ENCODE data around the gene OTOR. TPM values are rescaled to one million over a fixed set of nuclear protein-coding genes. Genes with fewer than 3 reads are reported as not detected.

The OTOR gene
- total RNA-seq, 2 experiments from 2014 or later = not detected

- Mint-ChIP-seq H3K27me3 (ENCODE audit: low read depth) (peaks cover 51% of the 10 kb centered on the region), H3K9me3 (ENCODE audit: insufficient read depth) (no peaks in the 10 kb centered on the region), H3K4me3 (no peak overlapping the region), H3K36me3 (ENCODE audit: low read depth) (no peaks in the 10 kb centered on the region), H3K27ac (no peak overlapping the region), H3K4me1 (ENCODE audit: low read depth) (peaks cover 12% of the 10 kb centered on the region)
- ChIA-PET CTCF (interaction anchor here (2.0 kb wide), 1 partner anchor 9 kb away, joined by 6 read pairs; no protein-coding TSS in a partner anchor), POLR2A (no interaction called here)
- DNase-seq (no peak), ATAC-seq (no peak)
These were observed 33.4 kb upstream of the OTOR start for GRCh38 chr20:16714751-16715150.

DNA sequence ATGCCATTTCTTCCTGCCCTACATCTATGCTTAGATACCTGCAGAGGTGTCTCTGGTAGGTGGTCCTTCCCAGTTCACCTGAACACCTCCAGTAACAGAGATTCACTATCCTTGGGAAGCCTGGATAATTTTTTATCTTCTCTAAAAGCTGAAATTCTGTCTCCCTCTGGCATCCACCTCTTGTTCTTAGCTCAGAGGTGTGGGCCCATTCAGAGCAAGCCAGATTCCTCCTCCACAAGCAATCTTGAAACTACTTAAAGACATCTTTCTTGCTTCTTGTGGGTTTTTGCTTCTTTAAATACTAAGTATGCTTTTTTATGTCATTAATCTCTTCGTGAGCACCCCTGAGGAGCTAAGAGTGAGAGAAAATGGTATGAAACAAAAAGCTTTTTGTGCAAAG is 28.7 kb upstream of the OTOR start:
- DNase-seq (no peak), ATAC-seq (no peak)
- CTCF ChIA-PET = no interaction called here
- POLR2A ChIA-PET = no interaction called here
- Mint-ChIP-seq H3K36me3 (ENCODE audit: low read depth) (no peaks in the 10 kb centered on the region), H3K27ac (no peak overlapping the region), H3K4me1 (ENCODE audit: low read depth) (no peaks in the 10 kb centered on the region), H3K27me3 (ENCODE audit: low read depth) (peaks cover 60% of the 10 kb centered on the region), H3K4me3 (no peak overlapping the region), H3K9me3 (ENCODE audit: insufficient read depth) (no peaks in the 10 kb centered on the region)

GRCh38 chr20:16729080-16729479 is 19.1 kb upstream of the OTOR start:
- peaks cover 41% of the 10 kb centered on the region for H3K4me1 Mint-ChIP-seq (ENCODE audit: low read depth)
- ChIA-PET POLR2A (no interaction called here), CTCF (interaction anchor here (1.6 kb wide), 1 partner anchor 13 kb away, joined by 5 read pairs; no protein-coding TSS in a partner anchor)
- H3K36me3 Mint-ChIP-seq (ENCODE audit: low read depth) = peaks cover 46% of the 10 kb centered on the region
- peak overlapping the region; percentile 99 for H3K4me3 Mint-ChIP-seq
- no peak for ATAC-seq
- H3K27me3 Mint-ChIP-seq (ENCODE audit: low read depth) = peaks cover 15% of the 10 kb centered on the region
- no peaks in the 10 kb centered on the region for H3K9me3 Mint-ChIP-seq (ENCODE audit: insufficient read depth)
- no peak for DNase-seq
- H3K27ac Mint-ChIP-seq = peak overlapping the region; percentile 100

- H3K4me3 Mint-ChIP-seq = peak within 1 kb of the TSS; percentile 99
- ATAC-seq (peak; percentile 94), DNase-seq (peak; percentile 96)
- peaks cover 12% of the 10 kb centered on the region for H3K27me3 Mint-ChIP-seq (ENCODE audit: low read depth)
- peaks cover 48% of the 10 kb centered on the region for H3K4me1 Mint-ChIP-seq (ENCODE audit: low read depth)
- no peaks in the 10 kb centered on the region for H3K9me3 Mint-ChIP-seq (ENCODE audit: insufficient read depth)
- H3K27ac Mint-ChIP-seq = peak within 1 kb of the TSS; percentile 100
- CTCF ChIA-PET = interaction anchor here (1.6 kb wide), 2 partner anchors 14 to 31 kb away, joined by 5 to 7 read pairs; no protein-coding TSS in a partner anchor
- peaks cover 54% of the 10 kb centered on the region for H3K36me3 Mint-ChIP-seq (ENCODE audit: low read depth)
- POLR2A ChIA-PET = no interaction called here
These were observed 18.3 kb upstream of the OTOR start, which contains the start of gene SNRPB2 for GRCh38 chr20:16729565-16730460. TSS of gene SNRPB2 (plus strand) at chr20:16730026. CDS start at chr20:16731703, 1,677 bp downstream.

DNA sequence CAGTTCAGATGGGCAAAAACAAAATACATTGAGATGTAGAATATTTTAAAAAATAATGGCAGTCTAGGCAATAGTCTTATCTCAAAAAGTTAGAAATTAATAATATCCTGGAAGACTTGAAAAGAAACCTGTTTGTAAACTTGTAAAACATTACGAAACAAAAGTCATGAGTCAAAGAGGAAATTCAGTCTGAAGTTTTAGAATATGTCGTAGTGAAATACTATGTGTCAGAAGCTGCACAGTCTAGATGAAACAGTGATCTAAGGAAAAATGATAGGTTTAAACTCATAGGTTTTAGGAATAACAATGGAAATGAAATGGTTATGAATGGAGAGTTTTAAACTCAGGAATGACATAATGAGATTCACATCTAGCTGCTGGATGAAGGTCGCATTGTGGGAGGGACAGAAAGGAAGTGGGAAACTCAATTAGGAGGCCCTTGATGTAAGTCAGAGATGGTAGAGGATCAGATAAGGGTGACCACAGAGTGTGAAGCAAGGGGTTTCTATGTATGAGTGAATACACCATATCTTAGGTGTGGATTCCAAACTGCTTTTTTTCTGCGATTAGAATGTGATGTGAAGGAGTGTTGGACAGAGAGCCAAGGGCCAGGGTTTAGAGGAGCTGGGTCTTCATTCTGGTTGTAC is 15.5 kb upstream of the OTOR start:
- peak overlapping the region; percentile 70 for H3K27ac Mint-ChIP-seq
- CTCF ChIA-PET = no interaction called here
- POLR2A ChIA-PET = no interaction called here
- H3K4me3 Mint-ChIP-seq = peak overlapping the region; percentile 12
- H3K36me3 Mint-ChIP-seq (ENCODE audit: low read depth) = peaks cover 74% of the 10 kb centered on the region
- no peaks in the 10 kb centered on the region for H3K9me3 Mint-ChIP-seq (ENCODE audit: insufficient read depth)
- peaks cover 61% of the 10 kb centered on the region for H3K4me1 Mint-ChIP-seq (ENCODE audit: low read depth)
- DNase-seq (peak; percentile 54), ATAC-seq (peak; percentile 58)
- peaks cover 3% of the 10 kb centered on the region for H3K27me3 Mint-ChIP-seq (ENCODE audit: low read depth)

DNA sequence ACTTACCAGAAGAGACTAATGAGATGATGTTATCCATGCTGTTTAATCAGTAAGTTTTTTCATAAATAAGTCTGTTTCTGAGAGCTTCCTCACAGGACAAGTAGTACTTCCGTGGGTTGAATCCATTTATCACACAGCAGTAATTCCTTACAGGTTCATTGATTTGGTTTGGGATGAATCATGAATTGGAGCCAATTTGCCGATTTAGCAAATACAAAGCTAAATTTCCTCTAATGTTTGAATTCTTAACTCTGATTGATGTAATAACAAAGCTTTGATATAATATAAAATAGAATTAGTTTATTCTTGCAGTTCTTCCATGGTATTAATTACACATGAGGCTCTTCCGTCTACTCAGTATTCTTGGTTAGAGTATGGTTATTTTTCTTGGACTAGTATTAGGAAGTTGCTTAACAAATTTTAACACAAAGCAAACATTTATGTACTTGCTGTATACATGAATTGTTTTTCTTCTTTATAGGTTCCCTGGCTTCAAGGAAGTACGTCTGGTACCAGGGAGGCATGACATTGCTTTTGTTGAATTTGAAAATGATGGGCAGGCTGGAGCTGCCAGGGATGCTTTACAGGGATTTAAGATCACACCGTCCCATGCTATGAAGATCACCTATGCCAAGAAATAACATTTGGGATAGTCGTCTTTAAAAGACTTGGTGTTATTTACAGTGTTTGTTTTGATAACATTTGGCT is 7.6 kb upstream of the OTOR start:
- ChIA-PET CTCF (interaction anchor here (2.3 kb wide), 1 partner anchor 21 kb away, joined by 7 read pairs; no protein-coding TSS in a partner anchor), POLR2A (no interaction called here)
- ATAC-seq = no peak
- DNase-seq = no peak
- Mint-ChIP-seq H3K4me1 (ENCODE audit: low read depth) (peaks cover 6% of the 10 kb centered on the region), H3K4me3 (no peak overlapping the region), H3K27me3 (ENCODE audit: low read depth) (peaks cover 5% of the 10 kb centered on the region), H3K36me3 (ENCODE audit: low read depth) (peaks cover 49% of the 10 kb centered on the region), H3K27ac (no peak overlapping the region), H3K9me3 (ENCODE audit: insufficient read depth) (no peaks in the 10 kb centered on the region)

DNA sequence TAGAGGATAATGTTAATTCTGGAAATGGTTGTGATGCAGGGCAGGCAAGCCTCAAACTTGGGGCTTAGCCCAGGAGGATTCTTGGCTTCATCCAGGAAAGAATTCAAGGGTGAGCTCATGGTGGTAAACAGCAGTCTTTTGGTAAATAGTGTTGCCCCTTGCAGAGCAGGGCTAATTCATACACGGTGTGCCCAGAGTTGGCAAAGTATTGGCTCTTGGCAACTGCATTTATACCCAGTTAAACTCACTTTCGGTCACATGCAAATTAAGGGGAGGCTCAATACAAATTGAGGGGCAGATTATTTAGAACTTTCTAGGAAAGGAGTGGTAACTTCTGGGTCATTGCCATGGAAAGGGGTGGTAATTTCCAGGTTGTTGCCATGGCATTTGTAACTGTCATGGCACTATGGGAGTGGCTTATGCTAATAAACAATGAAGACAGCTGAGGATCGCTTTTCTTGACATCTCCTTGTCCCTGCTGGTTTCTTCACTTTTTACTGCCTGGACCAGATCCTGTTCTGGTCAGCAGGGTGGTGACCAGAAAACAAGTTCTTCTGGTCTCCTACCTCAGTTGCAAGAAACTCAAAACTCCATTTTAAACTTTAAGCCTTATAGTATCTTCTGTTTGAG is 3.9 kb upstream of the OTOR start:
- H3K27me3 Mint-ChIP-seq (ENCODE audit: low read depth) = peaks cover 14% of the 10 kb centered on the region
- DNase-seq = no peak
- no peaks in the 10 kb centered on the region for H3K9me3 Mint-ChIP-seq (ENCODE audit: insufficient read depth)
- no peaks in the 10 kb centered on the region for H3K4me1 Mint-ChIP-seq (ENCODE audit: low read depth)
- H3K36me3 Mint-ChIP-seq (ENCODE audit: low read depth) = peaks cover 31% of the 10 kb centered on the region
- no peak for ATAC-seq
- ChIA-PET POLR2A (no interaction called here), CTCF (no interaction called here)
- no peak overlapping the region for H3K4me3 Mint-ChIP-seq
- no peak overlapping the region for H3K27ac Mint-ChIP-seq

DNA sequence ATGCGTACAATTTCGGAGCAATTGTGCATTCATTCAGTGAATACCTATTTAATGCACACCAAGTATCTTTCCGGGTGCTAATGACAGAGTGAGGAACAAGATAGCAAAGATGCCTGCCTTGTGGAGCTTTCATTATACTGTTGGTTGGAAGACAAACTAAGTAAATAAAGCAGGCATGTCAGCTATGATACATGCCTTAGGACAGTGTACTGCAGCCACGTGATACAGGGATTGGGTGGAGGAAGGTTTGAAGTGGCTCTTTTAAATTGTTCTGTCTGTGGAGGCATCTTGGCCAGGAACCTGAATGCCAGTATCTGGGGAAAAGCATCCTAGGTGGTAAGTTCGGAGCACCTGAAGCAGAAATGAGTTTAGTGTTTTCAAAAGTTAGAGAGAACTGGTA is 3.0 kb upstream of the OTOR start:
- ATAC-seq (no peak), DNase-seq (no peak)
- Mint-ChIP-seq H3K27me3 (ENCODE audit: low read depth) (peaks cover 14% of the 10 kb centered on the region), H3K9me3 (ENCODE audit: insufficient read depth) (no peaks in the 10 kb centered on the region), H3K27ac (no peak overlapping the region), H3K36me3 (ENCODE audit: low read depth) (peaks cover 22% of the 10 kb centered on the region), H3K4me1 (ENCODE audit: low read depth) (no peaks in the 10 kb centered on the region), H3K4me3 (no peak overlapping the region)
- CTCF ChIA-PET = no interaction called here
- POLR2A ChIA-PET = no interaction called here

- H3K4me1 Mint-ChIP-seq (ENCODE audit: low read depth) = no peaks in the 10 kb centered on the region
- no peak overlapping the region for H3K4me3 Mint-ChIP-seq
- DNase-seq (no peak), ATAC-seq (no peak)
- ChIA-PET POLR2A (no interaction called here), CTCF (interaction anchor here (1.6 kb wide), 1 partner anchor 14 kb away, joined by 4 read pairs; no protein-coding TSS in a partner anchor)
- H3K27ac Mint-ChIP-seq = no peak overlapping the region
- H3K9me3 Mint-ChIP-seq (ENCODE audit: insufficient read depth) = no peaks in the 10 kb centered on the region
- peaks cover 6% of the 10 kb centered on the region for H3K36me3 Mint-ChIP-seq (ENCODE audit: low read depth)
- H3K27me3 Mint-ChIP-seq (ENCODE audit: low read depth) = peaks cover 14% of the 10 kb centered on the region
These were observed 807 bp upstream of the OTOR start for GRCh38 chr20:16747291-16747811.

DNA sequence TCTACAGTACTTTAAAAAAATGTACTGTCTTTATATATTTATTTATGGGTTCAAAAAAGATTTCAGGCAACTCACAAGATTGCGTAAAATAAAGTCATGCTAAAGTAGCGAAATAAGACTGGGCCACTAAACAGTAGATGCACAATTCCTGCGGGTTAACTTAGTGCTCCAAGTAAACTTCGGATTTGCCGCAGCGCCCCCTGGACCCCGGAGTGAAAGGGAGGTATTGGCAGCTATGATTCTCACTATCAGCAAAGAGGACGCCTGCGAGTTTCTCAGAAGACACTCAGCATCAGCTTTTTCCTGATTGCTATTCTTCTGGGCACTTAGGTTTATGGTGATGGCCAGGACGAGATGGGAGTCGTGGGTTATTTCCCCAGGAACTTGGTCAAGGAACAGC is 1.4 kb downstream of the OTOR start:
- no peak overlapping the region for H3K4me3 Mint-ChIP-seq
- CTCF ChIA-PET = no interaction called here
- POLR2A ChIA-PET = no interaction called here
- H3K27me3 Mint-ChIP-seq (ENCODE audit: low read depth) = peaks cover 16% of the 10 kb centered on the region
- no peak overlapping the region for H3K27ac Mint-ChIP-seq
- ATAC-seq (no peak), DNase-seq (no peak)
- H3K36me3 Mint-ChIP-seq (ENCODE audit: low read depth) = no peaks in the 10 kb centered on the region
- no peaks in the 10 kb centered on the region for H3K9me3 Mint-ChIP-seq (ENCODE audit: insufficient read depth)
- H3K4me1 Mint-ChIP-seq (ENCODE audit: low read depth) = no peaks in the 10 kb centered on the region

- H3K4me1 Mint-ChIP-seq (ENCODE audit: low read depth) = no peaks in the 10 kb centered on the region
- ChIA-PET CTCF (interaction anchor here (1.7 kb wide), 1 partner anchor 9 kb away, joined by 5 read pairs; no protein-coding TSS in a partner anchor), POLR2A (interaction anchor here (0.6 to 0.7 kb wide), 2 partner anchors 13 to 159 kb away, joined by 3 read pairs; no protein-coding TSS in a partner anchor)
- H3K4me3 Mint-ChIP-seq = no peak overlapping the region
- no peak overlapping the region for H3K27ac Mint-ChIP-seq
- peaks cover 6% of the 10 kb centered on the region for H3K27me3 Mint-ChIP-seq (ENCODE audit: low read depth)
- no peaks in the 10 kb centered on the region for H3K9me3 Mint-ChIP-seq (ENCODE audit: insufficient read depth)
- no peaks in the 10 kb centered on the region for H3K36me3 Mint-ChIP-seq (ENCODE audit: low read depth)
- DNase-seq (no peak), ATAC-seq (no peak)
These were observed 3.9 kb downstream of the OTOR start for GRCh38 chr20:16752082-16752481.
